Measurements from ENCODE around the gene AATF. TPM values are rescaled to one million over a fixed set of nuclear protein-coding genes. Genes with fewer than 3 reads are reported as not detected.

Gene AATF
- total and polyA plus RNA-seq, 2 donors from 2014 or later = 36.8 to 50.4 TPM

DNA sequence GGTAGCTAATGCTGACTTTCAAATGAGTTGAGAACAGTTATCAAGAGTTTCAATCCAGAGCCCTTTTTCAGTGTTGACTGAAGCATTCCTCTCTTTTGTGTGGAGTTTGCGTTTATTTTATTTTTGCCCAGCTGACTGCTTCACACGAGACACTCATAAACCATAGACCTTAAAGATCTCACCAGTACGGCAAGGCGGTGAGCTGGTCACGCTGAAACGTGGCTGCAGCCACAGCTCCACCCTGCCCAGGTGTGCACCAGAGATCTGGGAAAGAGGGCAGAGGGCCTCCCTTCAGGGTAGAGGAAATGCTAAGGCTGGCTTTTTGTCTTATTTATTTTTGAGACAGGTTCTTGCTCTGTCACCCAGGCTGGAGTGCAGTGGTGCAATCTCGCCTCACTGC lies 112.2 kb downstream of the AATF start:
- Histone ChIP-seq H3K27me3 (ENCODE audit: control insufficient read depth, insufficient read depth, low read length) (no peaks in the 10 kb centered on the region), H3K9me3 (ENCODE audit: control insufficient read depth in 2 of 3, insufficient read depth in 1 of 3, low read length in 3 of 3) (no peaks in the 10 kb centered on the region), H3K36me3 (ENCODE audit: control insufficient read depth in 2 of 3, insufficient read depth in 3 of 3, low read length in 3 of 3) (peaks cover 0 to 7% (median 0%) of the 10 kb centered on the region in 3 donors), H3K9ac (ENCODE audit: low read length in 3 of 3) (no peak overlapping the region), H3K4me3 (ENCODE audit: low read length in 3 of 3) (no peak overlapping the region), H3K27ac (ENCODE audit: low read depth in 2 of 2, low read length in 2 of 2) (no peak overlapping the region), H3K4me1 (ENCODE audit: control insufficient read depth in 2 of 3, insufficient read depth in 2 of 3, low read depth in 1 of 3, low read length in 3 of 3) (no peaks in the 10 kb centered on the region)
- DNase-seq (peak in 1 of 5 donors; percentile 17), FAIRE-seq (no peak)
- intact Hi-C loops (cut with DNase I) = no loop called here
- TF ChIP-seq, protein P1, sequence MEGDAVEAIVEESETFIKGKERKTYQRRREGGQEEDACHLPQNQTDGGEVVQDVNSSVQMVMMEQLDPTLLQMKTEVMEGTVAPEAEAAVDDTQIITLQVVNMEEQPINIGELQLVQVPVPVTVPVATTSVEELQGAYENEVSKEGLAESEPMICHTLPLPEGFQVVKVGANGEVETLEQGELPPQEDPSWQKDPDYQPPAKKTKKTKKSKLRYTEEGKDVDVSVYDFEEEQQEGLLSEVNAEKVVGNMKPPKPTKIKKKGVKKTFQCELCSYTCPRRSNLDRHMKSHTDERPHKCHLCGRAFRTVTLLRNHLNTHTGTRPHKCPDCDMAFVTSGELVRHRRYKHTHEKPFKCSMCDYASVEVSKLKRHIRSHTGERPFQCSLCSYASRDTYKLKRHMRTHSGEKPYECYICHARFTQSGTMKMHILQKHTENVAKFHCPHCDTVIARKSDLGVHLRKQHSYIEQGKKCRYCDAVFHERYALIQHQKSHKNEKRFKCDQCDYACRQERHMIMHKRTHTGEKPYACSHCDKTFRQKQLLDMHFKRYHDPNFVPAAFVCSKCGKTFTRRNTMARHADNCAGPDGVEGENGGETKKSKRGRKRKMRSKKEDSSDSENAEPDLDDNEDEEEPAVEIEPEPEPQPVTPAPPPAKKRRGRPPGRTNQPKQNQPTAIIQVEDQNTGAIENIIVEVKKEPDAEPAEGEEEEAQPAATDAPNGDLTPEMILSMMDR (IDR thresholded peaks at IDR 0.05; ENCODE audit: borderline replicate concordance, extremely low read depth, insufficient read depth) = no peak

DNA sequence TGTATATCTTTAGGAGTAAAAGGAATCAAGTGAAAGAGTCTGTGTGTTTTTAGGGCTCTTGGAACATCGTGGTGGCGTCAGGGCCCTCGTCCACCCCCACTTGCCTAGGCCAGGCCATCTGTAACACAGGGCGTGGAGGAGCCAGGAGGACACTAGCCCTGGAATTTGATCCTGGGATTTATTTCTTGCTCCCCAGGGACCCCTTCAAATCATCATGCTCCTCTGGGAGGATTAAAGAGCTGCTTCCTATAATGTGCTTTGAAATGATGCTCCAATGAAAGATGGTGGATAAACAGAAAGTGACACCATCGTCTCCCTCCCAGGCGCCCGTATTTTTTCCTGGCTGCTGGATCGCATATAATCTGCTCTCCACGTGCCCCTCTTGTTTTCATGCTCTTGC lies 113.3 kb downstream of the AATF start:
- intact Hi-C loops (cut with DNase I) = no loop called here
- Histone ChIP-seq H3K9me3 (ENCODE audit: control insufficient read depth in 2 of 3, insufficient read depth in 1 of 3, low read length in 3 of 3) (no peaks in the 10 kb centered on the region), H3K27me3 (ENCODE audit: control insufficient read depth, insufficient read depth, low read length) (no peaks in the 10 kb centered on the region), H3K4me3 (ENCODE audit: low read length in 3 of 3) (no peak overlapping the region), H3K4me1 (ENCODE audit: control insufficient read depth in 2 of 3, insufficient read depth in 2 of 3, low read depth in 1 of 3, low read length in 3 of 3) (no peaks in the 10 kb centered on the region), H3K36me3 (ENCODE audit: control insufficient read depth in 2 of 3, insufficient read depth in 3 of 3, low read length in 3 of 3) (peaks cover 0 to under 1% (median 0%) of the 10 kb centered on the region in 3 donors), H3K9ac (ENCODE audit: low read length in 3 of 3) (no peak overlapping the region), H3K27ac (ENCODE audit: low read depth in 2 of 2, low read length in 2 of 2) (no peak overlapping the region)
- TF ChIP-seq, protein P1 (IDR thresholded peaks at IDR 0.05; ENCODE audit: borderline replicate concordance, extremely low read depth, insufficient read depth) = no peak
- DNase-seq = peak in 1 of 5 donors; percentile 26
- FAIRE-seq = no peak

DNA sequence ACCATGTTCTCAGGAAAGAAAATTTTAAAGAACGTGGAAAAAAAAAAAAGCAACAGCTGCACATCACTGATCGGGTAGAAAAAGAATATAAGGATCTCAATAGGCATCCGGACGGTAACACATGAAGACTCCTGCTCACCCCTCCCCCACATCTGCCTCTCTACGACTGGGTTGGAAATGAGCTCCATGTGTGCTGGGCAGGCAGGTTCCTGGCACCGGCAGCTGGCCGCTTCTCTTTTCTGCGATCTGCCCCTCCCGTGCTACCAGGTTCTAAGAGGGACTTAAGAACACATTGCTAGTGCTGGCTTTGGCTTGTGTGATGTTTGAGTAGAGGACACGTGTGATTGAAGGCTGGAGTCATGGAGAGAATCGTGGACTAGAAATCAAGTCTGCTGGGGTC lies 115.5 kb downstream of the AATF start:
- FAIRE-seq (no peak), DNase-seq (peak in 1 of 5 donors; percentile 31)
- H3K9ac ChIP-seq (ENCODE audit: low read length in 3 of 3) = no peak overlapping the region
- H3K27me3 ChIP-seq (ENCODE audit: control insufficient read depth, insufficient read depth, low read length) = no peaks in the 10 kb centered on the region
- no peak overlapping the region for H3K27ac ChIP-seq (ENCODE audit: low read depth in 2 of 2, low read length in 2 of 2)
- H3K4me1 ChIP-seq (ENCODE audit: control insufficient read depth in 2 of 3, insufficient read depth in 2 of 3, low read depth in 1 of 3, low read length in 3 of 3) = peaks cover 0 to 9% (median 8%) of the 10 kb centered on the region in 3 donors
- TF ChIP-seq, protein P1 (IDR thresholded peaks at IDR 0.05; ENCODE audit: borderline replicate concordance, extremely low read depth, insufficient read depth) = no peak
- H3K9me3 ChIP-seq (ENCODE audit: control insufficient read depth in 2 of 3, insufficient read depth in 1 of 3, low read length in 3 of 3) = no peaks in the 10 kb centered on the region
- no peaks in the 10 kb centered on the region for H3K36me3 ChIP-seq (ENCODE audit: control insufficient read depth in 2 of 3, insufficient read depth in 3 of 3, low read length in 3 of 3)
- no peak overlapping the region for H3K4me3 ChIP-seq (ENCODE audit: low read length in 3 of 3)
- intact Hi-C loops (cut with DNase I) = no loop called here

DNA sequence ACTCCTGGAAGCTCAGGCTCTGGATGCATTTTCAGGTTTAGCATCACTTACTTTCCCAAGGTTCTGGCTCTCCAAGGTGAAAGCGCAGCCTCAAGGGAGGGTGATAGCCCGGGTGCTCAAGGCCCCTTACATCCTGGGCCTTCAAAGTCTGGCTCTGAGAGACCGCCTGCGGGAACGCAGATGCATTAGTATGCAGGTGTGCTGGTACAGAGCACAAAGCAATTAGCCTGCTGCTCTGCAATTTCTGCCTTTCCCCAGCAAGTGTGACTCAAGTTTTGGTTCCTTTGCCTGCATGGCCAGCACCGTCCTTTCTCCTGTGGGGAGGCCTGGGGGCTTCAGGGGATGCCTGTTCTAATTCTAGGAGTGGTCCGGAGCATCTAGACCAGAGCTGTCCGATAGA lies 116.2 kb downstream of the AATF start:
- Histone ChIP-seq H3K27ac (ENCODE audit: low read depth in 2 of 2, low read length in 2 of 2) (no peak overlapping the region), H3K36me3 (ENCODE audit: control insufficient read depth in 2 of 3, insufficient read depth in 3 of 3, low read length in 3 of 3) (no peaks in the 10 kb centered on the region), H3K4me1 (ENCODE audit: control insufficient read depth in 2 of 3, insufficient read depth in 2 of 3, low read depth in 1 of 3, low read length in 3 of 3) (peaks cover 0 to 9% (median 8%) of the 10 kb centered on the region in 3 donors), H3K9ac (ENCODE audit: low read length in 3 of 3) (no peak overlapping the region), H3K4me3 (ENCODE audit: low read length in 3 of 3) (no peak overlapping the region), H3K27me3 (ENCODE audit: control insufficient read depth, insufficient read depth, low read length) (no peaks in the 10 kb centered on the region), H3K9me3 (ENCODE audit: control insufficient read depth in 2 of 3, insufficient read depth in 1 of 3, low read length in 3 of 3) (no peaks in the 10 kb centered on the region)
- no peak for DNase-seq
- FAIRE-seq = no peak
- intact Hi-C loops (cut with DNase I) = no loop called here
- TF ChIP-seq, protein P1 (IDR thresholded peaks at IDR 0.05; ENCODE audit: borderline replicate concordance, extremely low read depth, insufficient read depth) = no peak

All from kidney (tissue), 14 donors.